Islet of Langerhans (tissue), 1 donor: ENCODE measurements around the gene GUCA1A.

Experiments used
- FAIRE-seq: peaks from one replicate; lab custom pipeline; 2011; peaks lifted over from hg19 to GRCh38; lab: Jason Lieb, UNC

The GUCA1A gene

GRCh38 chr6:42173101-42173500 is at the start of gene GUCA1A:
Gene GUCA1A (plus strand): TSS chr6:42173364. CDS start chr6:42173614, 250 bp downstream.
- no peak for FAIRE-seq

GRCh38 chr6:42123379-42124103 is 49.6 kb upstream of the GUCA1A start:
- no peak for FAIRE-seq

GRCh38 chr6:42124223-42124836 is 48.8 kb upstream of the GUCA1A start:
- FAIRE-seq, result no peak

GRCh38 chr6:42125231-42125630 is 47.9 kb upstream of the GUCA1A start:
- FAIRE-seq, result no peak

- no peak for FAIRE-seq
Measured at GRCh38 chr6:42125663-42126062, 47.5 kb upstream of the GUCA1A start.

- no peak for FAIRE-seq
Measured at GRCh38 chr6:42128460-42129359, 44.5 kb upstream of the GUCA1A start.

- FAIRE-seq, result no peak
Measured at GRCh38 chr6:42129360-42129676, 43.8 kb upstream of the GUCA1A start.

- FAIRE-seq, result no peak
Measured at GRCh38 chr6:42131531-42131930, 41.6 kb upstream of the GUCA1A start.

GRCh38 chr6:42133926-42134325 is 39.2 kb upstream of the GUCA1A start:
- FAIRE-seq, result no peak

- FAIRE-seq, result no peak
Measured at GRCh38 chr6:42135161-42135560, 38.0 kb upstream of the GUCA1A start.

- FAIRE-seq, result no peak
Measured at GRCh38 chr6:42135722-42136121, 37.4 kb upstream of the GUCA1A start.

- FAIRE-seq, result no peak
Measured at GRCh38 chr6:42136508-42137193, 36.5 kb upstream of the GUCA1A start.

- no peak for FAIRE-seq
Measured at GRCh38 chr6:42137194-42137753, 35.9 kb upstream of the GUCA1A start.

GRCh38 chr6:42138190-42138589 is 35.0 kb upstream of the GUCA1A start:
- no peak for FAIRE-seq

GRCh38 chr6:42138630-42139619 is 34.2 kb upstream of the GUCA1A start:
- no peak for FAIRE-seq

GRCh38 chr6:42140032-42140431 is 33.1 kb upstream of the GUCA1A start:
- no peak for FAIRE-seq

GRCh38 chr6:42140756-42141602 is 32.2 kb upstream of the GUCA1A start:
- no peak for FAIRE-seq

GRCh38 chr6:42141603-42142117 is 31.5 kb upstream of the GUCA1A start:
- no peak for FAIRE-seq

GRCh38 chr6:42142118-42142835 is 30.9 kb upstream of the GUCA1A start, which contains the start of gene C6orf132:
Gene C6orf132 (minus strand): TSS chr6:42142620. CDS start chr6:42142444, 176 bp downstream.
- FAIRE-seq, result no peak
